ENCODE data around the gene CD6. TPM values are rescaled to one million over a fixed set of nuclear protein-coding genes. Genes with fewer than 3 reads are reported as not detected.

Gene CD6
- total and polyA plus RNA-seq, 2 of the 8 experiments (the other 6 are each of a cell fraction or from before 2014, with no cell fraction given) = 0.03 TPM; not detected in 1

DNA sequence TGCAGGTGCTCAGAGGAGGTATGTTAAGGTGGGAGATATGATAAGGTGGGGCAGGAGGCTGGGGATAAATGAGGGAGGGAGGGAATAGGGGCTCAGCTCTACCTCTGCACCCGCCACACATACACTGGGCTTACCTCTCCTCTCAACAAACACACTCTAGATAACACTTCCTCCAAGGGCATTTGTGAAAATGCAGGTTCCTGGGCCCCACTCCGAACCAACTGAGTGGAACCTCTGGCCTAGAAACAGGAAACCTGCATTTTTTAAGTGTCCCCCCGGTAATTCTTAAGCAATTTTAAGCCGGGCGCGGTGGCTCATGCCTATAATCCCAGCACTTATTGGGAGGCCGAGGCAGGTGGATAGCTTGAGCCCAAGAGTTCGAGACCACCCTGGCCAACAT, 84.3 kb downstream of the CD6 start:
- ChIA-PET CTCF (ENCODE audit: partially characterized antibody) (interaction anchor here (1.0 to 2.9 kb wide), 4 partner anchors 10 to 131 kb away, joined by 3 to 10 read pairs (median 3); no protein-coding TSS in a partner anchor), POLR2A (ENCODE audit: partially characterized antibody) (no interaction called here)
- Histone ChIP-seq H3K4ac (replicated peaks; ENCODE audit: insufficient read length, low read depth, low read length) (no peak overlapping the region), H2BK5ac (ENCODE audit: low read depth, low read length) (no peak overlapping the region), H3K18ac (ENCODE audit: extremely low read depth, low read length) (no peak overlapping the region), H3K23ac (ENCODE audit: insufficient read length) (no peak overlapping the region), H3K79me1 (ENCODE audit: low read depth, low read length) (no peaks in the 10 kb centered on the region), H2BK15ac (ENCODE audit: low read length) (no peak overlapping the region), H4K20me1 (replicated peaks in 1 of 2; ENCODE audit: control insufficient read depth in 1 of 2, insufficient read depth in 2 of 2, low read length in 2 of 2) (no peaks in the 10 kb centered on the region), H3K23me2 (ENCODE audit: low read depth, low read length) (no peaks in the 10 kb centered on the region), H3K4me1 (replicated peaks in 1 of 4; ENCODE audit: control insufficient read depth in 3 of 4, insufficient read depth in 4 of 4, low read length in 3 of 4) (no peaks in the 10 kb centered on the region), H2AFZ (ENCODE audit: low read length) (no peak overlapping the region), H3K9ac (replicated peaks in 1 of 4; ENCODE audit: extremely low read depth in 1 of 4, low read depth in 3 of 4, low read length in 3 of 4) (no peak overlapping the region), H4K8ac (ENCODE audit: extremely low read depth, insufficient read depth, low read length) (no peak overlapping the region), H3K36me3 (ENCODE audit: control insufficient read depth in 2 of 4, insufficient read depth in 4 of 4, low read length in 3 of 4) (no peaks in the 10 kb centered on the region), H3K56ac (replicated peaks; ENCODE audit: insufficient read length, low read depth, low read length) (no peak overlapping the region), H3K27me3 (replicated peaks in 1 of 4; ENCODE audit: control insufficient read depth in 3 of 4, extremely low read depth in 1 of 4, insufficient read depth in 3 of 4, low read length in 3 of 4) (no peaks in the 10 kb centered on the region), H3K27ac (ENCODE audit: low read depth, low read length) (no peak overlapping the region), H2BK20ac (ENCODE audit: low read length) (no peak overlapping the region), H2BK120ac (replicated peaks; ENCODE audit: low read depth, low read length) (no peak overlapping the region), H3K4me2 (ENCODE audit: insufficient read depth in 1 of 2, low read depth in 2 of 2, low read length in 2 of 2) (no peak overlapping the region), H2BK12ac (ENCODE audit: low read depth, low read length) (no peak overlapping the region), H4K91ac (replicated peaks; ENCODE audit: insufficient read length, low read length) (no peak overlapping the region), H3K9me3 (ENCODE audit: insufficient read depth in 2 of 2, low read depth in 1 of 2, low read length in 1 of 2) (no peaks in the 10 kb centered on the region), H4K5ac (ENCODE audit: insufficient read length, low read depth, low read length) (no peak overlapping the region), H2AK5ac (ENCODE audit: low read depth, low read length) (no peak overlapping the region), H3K4me3 (ENCODE audit: extremely low read depth in 1 of 4, insufficient read depth in 2 of 4, low read depth in 3 of 4, low read length in 4 of 4) (no peak overlapping the region), H3K79me2 (ENCODE audit: control insufficient read depth in 1 of 2, insufficient read depth in 2 of 2, low read length in 2 of 2) (no peaks in the 10 kb centered on the region), H3K14ac (ENCODE audit: insufficient read length) (no peak overlapping the region)
- no peak for FAIRE-seq
- WGBS, 2 experiments (ENCODE audit: extremely low coverage in 1 of 2, insufficient coverage in 1 of 2, insufficient read length in 1 of 2, insufficient replicate concordance in 2 of 2, low coverage in 1 of 2, low lambda C conversion rate in 2 of 2, missing lambda C conversion rate in 1 of 2) = 89% methylated on average over 8 of the region's 8 CpGs; no CpG with 5 or more reads in 1 of the 2 experiments
- TF ChIP-seq TCF12 (IDR thresholded peaks at IDR 0.05; ENCODE audit: low read depth, low read length) = no peak
- TF ChIP-seq HDAC2 (IDR thresholded peaks at IDR 0.05; ENCODE audit: borderline replicate concordance in 1 of 2, low read depth in 2 of 2, low read length in 2 of 2) = no peak
- TF ChIP-seq RBBP5 (IDR thresholded peaks at IDR 0.05; ENCODE audit: borderline replicate concordance, low read depth, low read length) = no peak
- DNase-seq (ENCODE audit: low read depth in 1 of 2, low spot score in 2 of 2) = no peak

All from H1 (cell line).